Endothelial cell of umbilical vein (primary cell): ENCODE results near the gene CLIP4.

Source experiments
- EZH2 ChIP-seq: IDR thresholded peaks from 2 replicates; pipeline ENCODE4 v1.6.1; 2012; ENCODE audit warnings: borderline replicate concordance, low read depth, mild to moderate bottlenecking, moderate library complexity, low read length, inconsistent platforms; ENCODE audit not compliant: severe bottlenecking
- POLR2A ChIP-seq: IDR thresholded peaks from 2 replicates; pipeline ENCODE4 v1.6.1; 2012; ENCODE audit warnings: low read depth, mild to moderate bottlenecking, control low read depth, low read length
- POLR2AphosphoS5 ChIP-seq: IDR thresholded peaks from 2 replicates; pipeline ENCODE4 v1.6.1; 2012; ENCODE audit warnings: low read depth, mild to moderate bottlenecking, control low read depth, low read length, moderate library complexity; ENCODE audit not compliant: insufficient read depth
- TF ChIP-seq, protein P1 (sequence below), 2 donors: IDR thresholded peaks; 1 replicate in 1 of 2; 2 replicates in 1 of 2; pipeline ENCODE4 v1.5.1; 2011; ENCODE audit warnings: low read length in 2 of 2, mild to moderate bottlenecking in 2 of 2, moderate library complexity in 2 of 2, control low read depth in 1 of 2, inconsistent platforms in 1 of 2, low read depth in 1 of 2; ENCODE audit not compliant: insufficient read depth in 1 of 2; ENCODE audit errors: extremely low read depth in 1 of 2

DNA sequence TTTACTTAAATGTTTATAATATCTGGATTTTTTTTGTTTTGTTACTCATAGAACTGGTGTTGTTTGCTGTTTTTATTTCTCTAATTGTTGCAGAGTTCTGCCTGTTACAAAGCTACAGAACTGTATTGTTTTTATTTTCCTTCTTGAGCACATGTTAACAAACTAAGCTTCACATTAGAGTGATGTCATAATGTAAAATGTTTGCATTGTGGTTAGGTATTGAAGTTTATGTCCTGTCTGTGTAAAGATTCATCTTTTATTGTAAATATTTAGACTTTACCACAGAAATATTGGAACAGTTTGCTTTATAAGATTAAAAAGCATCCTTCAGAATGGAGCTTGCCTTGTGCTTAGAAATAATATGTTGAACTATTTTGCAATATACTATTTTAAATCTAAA, 67.7 kb downstream of the CLIP4 start:
- TF ChIP-seq, protein P1, sequence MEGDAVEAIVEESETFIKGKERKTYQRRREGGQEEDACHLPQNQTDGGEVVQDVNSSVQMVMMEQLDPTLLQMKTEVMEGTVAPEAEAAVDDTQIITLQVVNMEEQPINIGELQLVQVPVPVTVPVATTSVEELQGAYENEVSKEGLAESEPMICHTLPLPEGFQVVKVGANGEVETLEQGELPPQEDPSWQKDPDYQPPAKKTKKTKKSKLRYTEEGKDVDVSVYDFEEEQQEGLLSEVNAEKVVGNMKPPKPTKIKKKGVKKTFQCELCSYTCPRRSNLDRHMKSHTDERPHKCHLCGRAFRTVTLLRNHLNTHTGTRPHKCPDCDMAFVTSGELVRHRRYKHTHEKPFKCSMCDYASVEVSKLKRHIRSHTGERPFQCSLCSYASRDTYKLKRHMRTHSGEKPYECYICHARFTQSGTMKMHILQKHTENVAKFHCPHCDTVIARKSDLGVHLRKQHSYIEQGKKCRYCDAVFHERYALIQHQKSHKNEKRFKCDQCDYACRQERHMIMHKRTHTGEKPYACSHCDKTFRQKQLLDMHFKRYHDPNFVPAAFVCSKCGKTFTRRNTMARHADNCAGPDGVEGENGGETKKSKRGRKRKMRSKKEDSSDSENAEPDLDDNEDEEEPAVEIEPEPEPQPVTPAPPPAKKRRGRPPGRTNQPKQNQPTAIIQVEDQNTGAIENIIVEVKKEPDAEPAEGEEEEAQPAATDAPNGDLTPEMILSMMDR (IDR thresholded peaks at IDR 0.05; ENCODE audit: extremely low read depth in 1 of 2, insufficient read depth in 1 of 2, low read depth in 1 of 2, low read length in 2 of 2), result no peak
- TF ChIP-seq POLR2AphosphoS5 (no peak), EZH2 (no peak), POLR2A (no peak)
